Activated CD4-positive, alpha-beta T cell treated with anti-CD3 and anti-CD28 coated beads, Interleukin-2, amount 50 U/mL, for 4 hours (primary cell): ENCODE data around the gene LRRC19.

Experiments
- DNase-seq, 2 experiments: peaks; one replicate each; pipeline ENCODE4 v3.0.0-alpha.2; 2020

Gene LRRC19

GRCh38 chr9:26955222-26955903, 50.1 kb downstream of the LRRC19 start:
- DNase-seq: no peak

DNA sequence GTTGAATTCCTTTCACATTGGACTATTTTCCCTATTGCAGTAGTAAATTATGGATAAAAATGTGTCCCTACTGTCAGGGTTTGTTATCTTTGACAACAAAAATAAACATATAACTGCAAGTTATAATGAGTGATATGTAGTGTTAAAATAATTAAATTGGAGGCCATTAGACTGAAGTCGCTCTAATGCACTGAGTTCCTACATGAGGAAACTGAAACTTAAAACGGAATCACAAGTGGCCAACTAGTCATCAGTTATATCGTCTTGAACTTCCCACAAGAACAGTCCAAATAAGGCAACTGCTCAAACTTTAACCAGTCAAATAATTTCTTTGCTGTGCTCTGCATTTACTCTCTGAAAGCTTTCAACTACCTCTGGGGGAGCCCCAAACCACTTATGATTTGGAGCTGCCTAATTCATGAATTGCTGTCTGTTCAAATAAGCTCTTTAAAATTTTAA, 51.4 kb downstream of the LRRC19 start:
- DNase-seq: no peak

- DNase-seq: no peak
These were observed 53.7 kb downstream of the LRRC19 start for GRCh38 chr9:26951794-26952193.

DNA sequence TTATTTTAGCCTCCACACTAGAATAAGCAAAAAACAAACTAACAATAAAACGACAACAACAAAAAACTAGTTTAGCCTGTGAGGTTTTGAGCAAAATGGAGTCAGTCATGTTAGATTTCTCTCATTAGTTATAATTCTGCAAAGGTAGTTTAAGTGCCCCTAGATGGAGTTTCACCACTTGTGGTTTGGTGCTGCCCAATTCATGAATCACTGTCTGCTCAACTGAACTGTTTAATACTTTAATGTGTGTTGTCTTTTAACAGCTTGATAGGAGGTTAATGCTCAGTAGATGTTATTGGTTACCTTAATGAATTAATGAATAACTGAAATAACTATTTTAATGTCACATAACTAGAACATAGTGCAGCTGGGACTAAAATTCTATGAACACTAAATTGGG, 55.0 kb downstream of the LRRC19 start:
- no peak for DNase-seq

DNA sequence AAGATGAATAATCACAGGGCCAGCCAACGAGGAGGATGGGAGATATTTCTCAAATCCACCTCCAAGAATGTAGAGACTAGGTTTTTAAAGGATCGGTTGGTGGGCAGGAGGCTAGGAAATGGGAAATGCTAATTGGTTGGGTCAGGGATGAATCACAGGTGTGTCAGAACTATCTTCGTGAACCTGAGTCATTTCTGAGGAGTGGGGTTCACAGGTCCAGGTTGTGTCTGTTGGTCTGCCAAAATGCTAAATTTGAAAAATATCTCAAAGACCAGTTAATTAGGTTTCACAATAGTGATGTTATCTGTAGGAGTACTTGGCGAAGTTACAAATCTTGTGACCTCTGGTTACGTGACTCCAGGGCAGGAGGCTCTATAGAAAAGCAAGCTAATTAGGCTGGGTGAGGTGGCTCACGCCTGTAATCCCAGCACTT, 55.8 kb downstream of the LRRC19 start:
- DNase-seq: no peak

GRCh38 chr9:26947736-26948135, 57.7 kb downstream of the LRRC19 start:
- peak in 1 of 2 experiments; percentile 2 for DNase-seq

GRCh38 chr9:26946753-26947727, 58.4 kb downstream of the LRRC19 start, which contains the start of gene PLAA:
TSS of gene PLAA (minus strand) at chr9:26947242. CDS start at chr9:26947045, 197 bp downstream.
- peak; percentile 77 to 78 for DNase-seq

GRCh38 chr9:26945591-26945990, 59.9 kb downstream of the LRRC19 start:
- DNase-seq: no peak
